Prostate gland (tissue), 2 donors: Measurements from ENCODE around the gene DCTN3. TPM values are rescaled to one million over a fixed set of nuclear protein-coding genes. Genes with fewer than 3 reads are reported as not detected.

Source experiments
- DNase-seq: peaks from one replicate; pipeline ENCODE4 v3.0.0-alpha.2; 2019; ENCODE audit warnings: low spot score
- H3K27ac ChIP-seq, 2 donors: fragments of 200-600 bp; sonication (generic); 2 replicates each; pipeline ENCODE4 v1.5.1; 2017 to 2019
- H3K27me3 ChIP-seq: fragments of 200-600 bp; sonication (generic); replicated peaks from 2 replicates; pipeline ENCODE4 v1.5.1; 2019; ENCODE audit not compliant: insufficient read depth
- H3K36me3 ChIP-seq, 2 donors: fragments of 200-600 bp; sonication (generic); 1 replicate in 1 of 2; 2 replicates in 1 of 2; pipeline versions ENCODE4 v1.5.1 to v1.8.1; 2017 to 2019
- H3K4me1 ChIP-seq: fragments of 200-600 bp; sonication (generic); replicated peaks from 2 replicates; pipeline ENCODE4 v1.5.1; 2019
- H3K4me3 ChIP-seq, 2 donors: fragments of 200-600 bp; sonication (generic); 2 replicates each; pipeline ENCODE4 v1.5.1; 2017 to 2019
- H3K9me3 ChIP-seq: fragments of 200-600 bp; sonication (generic); 2 replicates; pipeline ENCODE4 v1.5.1; 2017
- CTCF ChIP-seq, 4 experiments: fragments of 200-600 bp in 2 of 4; fragments of 450-650 bp in 2 of 4; sonication (generic) in 2 of 4; IDR thresholded peaks; 1 replicate in 3 of 4; 2 replicates in 1 of 4; pipeline ENCODE4 v1.5.1; 2016 to 2019; ENCODE audit warnings: antibody characterized with exemption in 4 of 4, mild to moderate bottlenecking in 2 of 4, moderate library complexity in 2 of 4
- POLR2A ChIP-seq: fragments of 450-650 bp; IDR thresholded peaks from one replicate; pipeline ENCODE4 v1.6.1; 2016; ENCODE audit warnings: antibody characterized with exemption, mild to moderate bottlenecking
- POLR2AphosphoS5 ChIP-seq: sonication (generic); formaldehyde crosslinking; IDR thresholded peaks from one replicate; pipeline ENCODE4 v1.6.1; 2017; ENCODE audit warnings: antibody characterized with exemption
- WGBS: methylation state at CpG from one replicate; pipeline ENCODE4 v1.1.5; 2018; 5-methylcytosine and 5-hydroxymethylcytosine counted together
- intact Hi-C: fragments of 100-400 bp; cut with DNase I; formaldehyde crosslinking; loops from one replicate; pipeline ENCODE4 v1.14.2; 2022
- total RNA-seq, 2 donors: library from RNA; depleted of rRNA; stranded (reverse); fragments of >200 nt; gene quantifications; one replicate each; pipeline ENCODE4 v1.1.0, GENCODE V29; 2016

The DCTN3 gene
- total RNA-seq, 2 donors from 2014 or later = 73.8 to 112 TPM

GRCh38 chr9:34606905-34607304 lies 13.4 kb downstream of the DCTN3 start:
- TF ChIP-seq CTCF (IDR thresholded peaks at IDR 0.05) (no peak), POLR2A (no peak), POLR2AphosphoS5 (no peak)
- 90% methylated on average over 3 of the region's 3 CpGs for WGBS
- no peak for DNase-seq
- H3K36me3 ChIP-seq = no peaks in the 10 kb centered on the region
- H3K4me1 ChIP-seq = peaks cover 4% of the 10 kb centered on the region
- no peaks in the 10 kb centered on the region for H3K27me3 ChIP-seq
- no peak overlapping the region for H3K4me3 ChIP-seq
- no peaks in the 10 kb centered on the region for H3K9me3 ChIP-seq
- no peak overlapping the region for H3K27ac ChIP-seq
- intact Hi-C loops = no loop called here

GRCh38 chr9:34606190-34606589 lies 14.1 kb downstream of the DCTN3 start:
- H3K36me3 ChIP-seq = no peaks in the 10 kb centered on the region
- H3K27ac ChIP-seq = no peak overlapping the region
- no peaks in the 10 kb centered on the region for H3K27me3 ChIP-seq
- DNase-seq = no peak
- intact Hi-C loops = no loop called here
- H3K4me1 ChIP-seq = peaks cover 3% of the 10 kb centered on the region
- no peak for TF ChIP-seq CTCF (IDR thresholded peaks at IDR 0.05)
- TF ChIP-seq POLR2A = no peak
- TF ChIP-seq POLR2AphosphoS5 = no peak
- no peak overlapping the region for H3K4me3 ChIP-seq
- H3K9me3 ChIP-seq = no peaks in the 10 kb centered on the region

DNA sequence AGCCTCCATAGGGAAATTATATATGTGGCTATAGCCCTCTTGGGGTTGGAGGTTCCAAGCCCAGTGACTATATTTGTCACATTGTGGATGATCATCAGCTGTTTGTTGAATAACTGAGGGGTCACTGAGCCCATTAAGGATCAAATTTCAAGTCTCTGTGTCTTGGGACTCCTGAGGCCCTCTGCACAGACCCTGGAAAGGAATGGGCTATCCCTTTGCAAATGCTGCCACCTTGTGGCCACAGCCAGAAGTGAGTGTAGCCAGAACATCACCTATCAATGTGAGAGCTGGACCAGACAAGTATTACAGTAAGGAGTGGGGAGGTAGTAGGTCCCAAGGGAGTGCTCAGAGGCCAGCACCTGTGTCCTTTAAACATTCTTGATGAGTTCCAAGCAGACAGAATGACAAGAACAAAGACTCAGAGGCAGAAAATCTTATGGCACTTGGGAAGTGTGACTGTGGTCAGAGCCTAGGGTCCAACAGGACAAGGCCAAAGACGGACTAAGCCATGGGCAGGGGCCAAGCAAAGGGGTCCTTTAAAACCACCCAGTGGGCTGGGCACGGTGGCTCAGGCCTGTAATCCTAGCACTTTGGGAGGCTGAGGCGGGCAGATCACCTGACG lies 16.6 kb downstream of the DCTN3 start:
- WGBS = 62% methylated on average over 4 of the region's 4 CpGs
- DNase-seq = peak; percentile 83

GRCh38 chr9:34601937-34602573 lies 18.2 kb downstream of the DCTN3 start:
- WGBS = 81% methylated on average over 6 of the region's 6 CpGs
- no peak for DNase-seq
- H3K4me3 ChIP-seq = no peak overlapping the region
- no peaks in the 10 kb centered on the region for H3K4me1 ChIP-seq
- no peak overlapping the region for H3K27ac ChIP-seq
- H3K27me3 ChIP-seq = no peaks in the 10 kb centered on the region
- no peaks in the 10 kb centered on the region for H3K36me3 ChIP-seq
- H3K9me3 ChIP-seq = no peaks in the 10 kb centered on the region
- TF ChIP-seq POLR2AphosphoS5 = no peak
- TF ChIP-seq POLR2A = no peak
- TF ChIP-seq CTCF (IDR thresholded peaks at IDR 0.05) = no peak
- intact Hi-C loops = loop anchor here (5.0 kb wide), 1 partner anchor 270 kb away; no protein-coding TSS in a partner anchor

More for the DNA sequence above, 16.6 kb downstream of the DCTN3 start:
- Histone ChIP-seq H3K27ac (no peak overlapping the region), H3K36me3 (no peaks in the 10 kb centered on the region), H3K4me3 (no peak overlapping the region), H3K27me3 (no peaks in the 10 kb centered on the region), H3K4me1 (no peaks in the 10 kb centered on the region), H3K9me3 (no peaks in the 10 kb centered on the region)
- intact Hi-C loops = loop anchor here (5.0 kb wide), 1 partner anchor 271 kb away; no protein-coding TSS in a partner anchor
- TF ChIP-seq POLR2A = no peak
- peak; percentile 48 for TF ChIP-seq POLR2AphosphoS5
- peak; percentile 73 to 93 (median 89) for TF ChIP-seq CTCF (IDR thresholded peaks at IDR 0.05)

- peak; percentile 33 for DNase-seq
- Histone ChIP-seq H3K36me3 (no peaks in the 10 kb centered on the region), H3K27ac (peak overlapping the region in 1 of 2 donors; percentile 20), H3K4me1 (no peaks in the 10 kb centered on the region), H3K27me3 (no peaks in the 10 kb centered on the region), H3K4me3 (no peak overlapping the region), H3K9me3 (no peaks in the 10 kb centered on the region)
- intact Hi-C loops = loop anchor here (5.0 kb wide), 1 partner anchor 269 kb away; no protein-coding TSS in a partner anchor
- WGBS = 15% methylated on average over 1 of the region's 1 CpG
- TF ChIP-seq POLR2AphosphoS5 = peak; percentile 16
- no peak for TF ChIP-seq CTCF (IDR thresholded peaks at IDR 0.05)
These were observed 19.4 kb downstream of the DCTN3 start for GRCh38 chr9:34600908-34601307.
